ENCODE measurements around the gene DNAI4. TPM values are rescaled to one million over a fixed set of nuclear protein-coding genes. Genes with fewer than 3 reads are reported as not detected.

Gene DNAI4
- total and polyA plus RNA-seq, 12 donors: 1.6 to 9.0 (median 4.3) TPM

DNA sequence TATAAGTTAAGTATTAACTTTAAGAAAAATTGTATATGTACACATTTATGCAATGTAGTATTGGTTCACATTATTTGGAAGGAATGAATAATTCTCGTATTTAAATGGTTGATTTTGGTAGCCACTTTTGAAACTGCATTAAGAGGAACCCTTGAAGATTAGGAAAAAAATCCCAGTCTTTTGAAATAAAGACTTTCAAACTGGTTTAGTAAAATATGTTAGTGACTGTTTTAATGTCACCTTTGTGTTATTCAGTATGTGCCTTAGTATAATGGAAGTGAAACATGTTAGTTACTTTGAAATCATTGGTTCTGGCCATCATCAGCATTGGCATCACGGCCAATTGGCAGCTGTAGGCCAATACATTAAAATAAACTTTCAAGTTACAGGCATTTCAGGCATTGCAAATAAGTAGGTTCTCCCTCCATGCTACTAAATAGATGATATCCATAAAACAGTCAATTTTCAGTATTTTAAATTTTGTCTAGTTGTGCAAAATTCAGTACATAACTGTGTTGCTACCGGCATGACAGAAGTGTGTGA lies 4.6 kb upstream of the DNAI4 start:
- peaks cover 31 to 71% of the 10 kb centered on the region in 2 donors for H3K4me1 ChIP-seq (replicated peaks in 1 of 2)
- peak overlapping the region; percentile 94 to 99 (median 97) for H3K27ac ChIP-seq
- no peaks in the 10 kb centered on the region for H3K9me3 ChIP-seq (replicated peaks in 1 of 3)
- no peaks in the 10 kb centered on the region for H3K36me3 ChIP-seq (replicated peaks in 1 of 2)
- intact Hi-C loops (cut with DNase I): no loop called here
- H3K4me3 ChIP-seq: peak overlapping the region in 1 of 4 donors; percentile 78
- H3K27me3 ChIP-seq: no peaks in the 10 kb centered on the region
- DNase-seq: no peak
- TF ChIP-seq POLR2A (IDR thresholded peaks at IDR 0.05): no peak
- TF ChIP-seq, protein P1, sequence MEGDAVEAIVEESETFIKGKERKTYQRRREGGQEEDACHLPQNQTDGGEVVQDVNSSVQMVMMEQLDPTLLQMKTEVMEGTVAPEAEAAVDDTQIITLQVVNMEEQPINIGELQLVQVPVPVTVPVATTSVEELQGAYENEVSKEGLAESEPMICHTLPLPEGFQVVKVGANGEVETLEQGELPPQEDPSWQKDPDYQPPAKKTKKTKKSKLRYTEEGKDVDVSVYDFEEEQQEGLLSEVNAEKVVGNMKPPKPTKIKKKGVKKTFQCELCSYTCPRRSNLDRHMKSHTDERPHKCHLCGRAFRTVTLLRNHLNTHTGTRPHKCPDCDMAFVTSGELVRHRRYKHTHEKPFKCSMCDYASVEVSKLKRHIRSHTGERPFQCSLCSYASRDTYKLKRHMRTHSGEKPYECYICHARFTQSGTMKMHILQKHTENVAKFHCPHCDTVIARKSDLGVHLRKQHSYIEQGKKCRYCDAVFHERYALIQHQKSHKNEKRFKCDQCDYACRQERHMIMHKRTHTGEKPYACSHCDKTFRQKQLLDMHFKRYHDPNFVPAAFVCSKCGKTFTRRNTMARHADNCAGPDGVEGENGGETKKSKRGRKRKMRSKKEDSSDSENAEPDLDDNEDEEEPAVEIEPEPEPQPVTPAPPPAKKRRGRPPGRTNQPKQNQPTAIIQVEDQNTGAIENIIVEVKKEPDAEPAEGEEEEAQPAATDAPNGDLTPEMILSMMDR (IDR thresholded peaks at IDR 0.05): no peak
- WGBS, 4 donors: 40 to 45% (median 43%) methylated on average over 3 of the region's 3 CpGs

DNA sequence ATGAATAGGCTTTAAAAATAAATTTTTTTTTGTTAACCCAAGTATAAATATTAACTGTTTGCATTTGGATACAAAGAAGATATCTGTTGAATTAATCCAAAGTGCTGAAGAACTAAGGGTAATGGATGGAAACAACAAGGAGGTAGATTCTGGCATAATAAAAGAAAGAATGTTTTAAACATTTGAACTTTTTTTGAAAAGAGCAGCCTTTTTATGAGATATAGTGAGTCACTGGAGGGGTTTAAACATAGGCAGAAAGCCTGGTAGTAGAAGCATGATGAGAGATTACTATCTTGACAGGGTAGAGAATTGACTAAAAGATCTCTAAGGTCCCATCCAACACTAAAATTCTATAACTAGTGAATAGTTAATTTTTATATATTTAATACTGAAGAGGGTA lies 2.9 kb upstream of the DNAI4 start:
- TF ChIP-seq, protein P1 (IDR thresholded peaks at IDR 0.05): no peak
- TF ChIP-seq POLR2A (IDR thresholded peaks at IDR 0.05): no peak
- Histone ChIP-seq H3K4me1 (replicated peaks in 1 of 2) (peaks cover 17 to 65% of the 10 kb centered on the region in 2 donors), H3K27me3 (no peaks in the 10 kb centered on the region), H3K4me3 (no peak overlapping the region), H3K27ac (no peak overlapping the region), H3K36me3 (replicated peaks in 1 of 2) (no peaks in the 10 kb centered on the region), H3K9me3 (replicated peaks in 1 of 3) (no peaks in the 10 kb centered on the region)
- DNase-seq: no peak
- intact Hi-C loops (cut with DNase I): no loop called here

DNA sequence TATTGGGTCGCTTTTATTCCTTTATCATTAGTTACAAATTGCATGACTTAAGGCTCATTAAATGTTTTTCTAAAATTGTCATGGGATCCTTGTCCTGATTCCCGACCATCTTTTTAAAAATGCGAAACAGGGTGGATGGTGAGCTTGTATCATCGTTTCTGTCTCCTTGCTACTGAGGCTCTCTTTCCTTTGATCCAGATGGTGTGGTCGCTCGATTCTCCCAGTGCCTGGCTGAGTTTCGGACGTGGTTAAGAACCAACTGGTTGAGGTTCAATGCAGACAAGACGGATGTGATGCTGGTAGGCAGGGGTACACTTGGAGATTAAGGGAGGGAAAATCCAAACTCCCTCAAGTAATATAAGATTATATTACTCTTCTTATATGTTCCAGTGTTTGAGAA lies 1.3 kb upstream of the DNAI4 start:
- DNase-seq: peak in 1 of 7 donors; percentile 54
- Histone ChIP-seq H3K4me1 (replicated peaks in 1 of 2) (peaks cover 7 to 58% of the 10 kb centered on the region in 2 donors), H3K4me3 (peak overlapping the region; percentile 43 to 87 (median 75)), H3K9me3 (replicated peaks in 1 of 3) (no peaks in the 10 kb centered on the region), H3K27me3 (no peaks in the 10 kb centered on the region), H3K36me3 (replicated peaks in 1 of 2) (no peaks in the 10 kb centered on the region), H3K27ac (peak overlapping the region; percentile 61 to 88 (median 82))
- TF ChIP-seq, protein P1 (IDR thresholded peaks at IDR 0.05): no peak
- TF ChIP-seq POLR2A (IDR thresholded peaks at IDR 0.05): no peak
- intact Hi-C loops (cut with DNase I): no loop called here
- 16 to 34% (median 21%) methylated on average over 9 of the region's 9 CpGs for WGBS, 4 donors

DNA sequence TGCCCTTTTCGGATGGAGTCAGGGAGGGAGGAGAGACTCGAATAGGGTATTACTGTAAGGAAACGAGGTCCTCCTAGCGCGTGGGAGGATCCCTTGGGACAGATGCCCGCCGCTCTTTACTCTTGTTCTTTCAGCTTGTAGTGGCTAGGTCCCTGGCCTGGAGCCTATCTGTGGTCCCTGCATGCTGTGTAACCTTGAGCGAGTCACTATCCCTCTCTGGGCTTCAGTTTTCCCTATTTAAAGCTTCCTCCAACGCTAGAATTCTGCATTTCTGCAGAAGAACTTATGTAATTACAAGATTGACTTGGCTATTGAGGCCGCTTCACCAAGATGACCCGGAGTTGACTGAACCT lies 878 bp upstream of the DNAI4 start:
- intact Hi-C loops (cut with DNase I): no loop called here
- no peak for DNase-seq
- H3K36me3 ChIP-seq (replicated peaks in 1 of 2): no peaks in the 10 kb centered on the region
- TF ChIP-seq POLR2A (IDR thresholded peaks at IDR 0.05): peak in 1 of 2 donors; percentile 2
- TF ChIP-seq, protein P1 (IDR thresholded peaks at IDR 0.05): no peak
- no peaks in the 10 kb centered on the region for H3K9me3 ChIP-seq (replicated peaks in 1 of 3)
- H3K27ac ChIP-seq: peak overlapping the region; percentile 61 to 88 (median 82)
- peaks cover 7 to 60% of the 10 kb centered on the region in 2 donors for H3K4me1 ChIP-seq (replicated peaks in 1 of 2)
- peak overlapping the region; percentile 43 to 87 (median 75) for H3K4me3 ChIP-seq
- WGBS, 4 donors: 2 to 6% (median 3%) methylated on average over 10 to 11 of the region's 11 CpGs
- H3K27me3 ChIP-seq: no peaks in the 10 kb centered on the region
